Measurements from ENCODE around the gene PEX11G.

PEX11G gene

DNA sequence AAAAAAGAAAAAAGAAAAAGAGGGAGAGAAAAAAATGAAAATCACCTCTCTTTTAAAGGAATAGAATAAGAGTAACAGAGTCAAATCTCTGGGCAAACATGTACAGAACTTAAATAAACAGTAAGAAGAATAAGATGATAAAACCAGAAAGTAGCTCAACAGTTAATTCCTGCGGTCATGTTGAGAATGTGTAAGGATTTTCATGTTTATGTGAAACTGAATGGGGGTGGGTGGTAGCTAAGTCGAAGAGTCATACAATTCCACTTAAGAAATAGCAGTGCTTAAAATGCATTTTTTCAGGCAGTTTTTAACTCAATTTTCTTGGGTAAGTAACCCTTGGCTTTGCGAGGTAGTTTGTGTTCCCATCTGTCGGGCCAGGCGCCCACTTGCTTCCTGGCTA lies 60.9 kb downstream of the PEX11G start:
- no peak for DNase-seq

DNA sequence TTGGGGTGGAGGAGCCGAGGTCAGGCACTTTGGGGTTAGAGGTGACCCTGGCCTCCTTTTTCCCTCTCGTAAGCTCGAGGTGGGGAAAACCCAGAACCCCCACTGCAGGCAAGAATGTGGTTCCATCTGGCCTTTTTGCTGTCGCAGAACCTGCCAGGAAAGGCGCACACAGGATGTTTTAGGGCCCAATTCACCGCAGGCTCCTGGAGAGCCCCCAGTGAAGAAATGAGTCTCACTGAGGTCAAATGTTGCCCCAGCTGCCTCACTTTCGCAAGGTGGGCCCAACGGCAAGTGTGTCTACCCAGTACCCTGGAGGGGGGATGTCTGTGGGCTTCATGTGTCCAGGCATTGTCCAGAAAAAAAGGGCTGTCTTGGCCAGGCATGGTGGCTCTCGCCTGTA lies 61.8 kb downstream of the PEX11G start:
- DNase-seq: no peak

All from inflammatory macrophage treated with lipopolysaccharide for 4 hours (primary cell).